ENCODE data around the gene SNRPD3.
"Not testable (repeated sequence)": the region's sequence is repeated elsewhere in the genome, so short reads cannot be mapped to it uniquely, and the experiment has no call there.

The SNRPD3 gene

GRCh38 chr22:24592058-24592850 is 36.5 kb downstream of the SNRPD3 start:
- DNase-seq (ENCODE audit: low read depth in 3 of 3): no peak

GRCh38 chr22:24592851-24593558 is 37.2 kb downstream of the SNRPD3 start, which contains the start of gene LRRC75B:
Gene LRRC75B, minus strand, starts transcription at chr22:24593073. Its CDS starts 34 bp downstream, at chr22:24593039.
- peak in 2 of 3 donors; percentile 10 to 35 for DNase-seq (ENCODE audit: low read depth in 3 of 3)

- not testable (repeated sequence) for DNase-seq (ENCODE audit: low read depth in 3 of 3)
These were observed 37.7 kb downstream of the SNRPD3 start for GRCh38 chr22:24593559-24593835.

- DNase-seq (ENCODE audit: low read depth in 3 of 3): no peak
These were observed 38.2 kb downstream of the SNRPD3 start for GRCh38 chr22:24593836-24594568.

GRCh38 chr22:24594569-24595120 is 38.8 kb downstream of the SNRPD3 start:
- no peak for DNase-seq (ENCODE audit: low read depth in 3 of 3)

- DNase-seq (ENCODE audit: low read depth in 3 of 3): no peak
These were observed 39.4 kb downstream of the SNRPD3 start for GRCh38 chr22:24595228-24595627.

GRCh38 chr22:24595863-24596262 is 40.1 kb downstream of the SNRPD3 start:
- no peak for DNase-seq (ENCODE audit: low read depth in 3 of 3)

- not testable (repeated sequence) for DNase-seq (ENCODE audit: low read depth in 3 of 3)
These were observed 41.3 kb downstream of the SNRPD3 start for GRCh38 chr22:24597076-24597475.

- no peak for DNase-seq (ENCODE audit: low read depth in 3 of 3)
These were observed 43.7 kb downstream of the SNRPD3 start for GRCh38 chr22:24599514-24599913.

- not testable (repeated sequence) for DNase-seq (ENCODE audit: low read depth in 3 of 3)
These were observed 44.3 kb downstream of the SNRPD3 start for GRCh38 chr22:24599958-24600715.

- no peak for DNase-seq (ENCODE audit: low read depth in 3 of 3)
These were observed 45.7 kb downstream of the SNRPD3 start for GRCh38 chr22:24601217-24602104.

GRCh38 chr22:24602105-24602749 is 46.4 kb downstream of the SNRPD3 start:
- not testable (repeated sequence) for DNase-seq (ENCODE audit: low read depth in 3 of 3)

- DNase-seq (ENCODE audit: low read depth in 3 of 3): not testable (repeated sequence)
These were observed 47.3 kb downstream of the SNRPD3 start, which contains the start of gene GGT1 for GRCh38 chr22:24602847-24603769. Gene GGT1, plus strand, starts transcription at chr22:24603193. Its CDS starts 7,889 bp downstream, at chr22:24611082.

GRCh38 chr22:24603770-24604629 is 48.2 kb downstream of the SNRPD3 start:
- DNase-seq (ENCODE audit: low read depth in 3 of 3): not testable (repeated sequence)

- DNase-seq (ENCODE audit: low read depth in 3 of 3): not testable (repeated sequence)
These were observed 50.5 kb downstream of the SNRPD3 start for GRCh38 chr22:24606340-24606739.

- DNase-seq (ENCODE audit: low read depth in 3 of 3): peak; percentile 40 to 61 (median 55)
These were observed 51.7 kb downstream of the SNRPD3 start for GRCh38 chr22:24607429-24607983.

GRCh38 chr22:24608327-24608726 is 52.5 kb downstream of the SNRPD3 start:
- DNase-seq (ENCODE audit: low read depth in 3 of 3): not testable (repeated sequence)
